Esophagus muscularis mucosa (tissue), 4 donors: Measurements from ENCODE around the gene WNT16. TPM values are rescaled to one million over a fixed set of nuclear protein-coding genes. Genes with fewer than 3 reads are reported as not detected.
"Not testable (repeated sequence)": the region's sequence is repeated elsewhere in the genome, so short reads cannot be mapped to it uniquely, and the experiment has no call there.

Experiments used
- DNase-seq: peaks from one replicate; pipeline ENCODE4 v3.0.0-alpha.2; 2017; ENCODE audit errors: extremely low spot score
- H3K27ac ChIP-seq, 4 donors: fragments of 200-600 bp; sonication (generic); replicated peaks in 1 of 4; 1 replicate in 3 of 4; 2 replicates in 1 of 4; pipeline ENCODE4 v1.5.1; 2016 to 2019; ENCODE audit warnings: mild to moderate bottlenecking in 1 of 4
- H3K27me3 ChIP-seq, 4 donors: fragments of 200-600 bp; sonication (generic); one replicate each; pipeline versions ENCODE4 v1.5.1 to v1.6.0; 2016 to 2019
- H3K36me3 ChIP-seq, 4 donors: fragments of 200-600 bp; sonication (generic); one replicate each; pipeline ENCODE4 v1.5.1; 2016 to 2019
- H3K4me1 ChIP-seq, 4 donors: fragments of 200-600 bp; sonication (generic); one replicate each; pipeline ENCODE4 v1.5.1; 2016 to 2019
- H3K4me3 ChIP-seq, 4 donors: fragments of 200-600 bp; sonication (generic); 1 replicate in 2 of 4; 2 replicates in 2 of 4; pipeline ENCODE4 v1.5.1; 2016 to 2019; ENCODE audit warnings: mild to moderate bottlenecking in 4 of 4, moderate library complexity in 1 of 4
- H3K9me3 ChIP-seq, 4 donors: fragments of 200-600 bp; sonication (generic); 1 replicate in 3 of 4; 2 replicates in 1 of 4; pipeline ENCODE4 v1.5.1; 2016 to 2019
- EP300 ChIP-seq: sonication (generic); formaldehyde crosslinking; IDR thresholded peaks from one replicate; pipeline ENCODE4 v1.6.1; 2017; ENCODE audit warnings: antibody characterized with exemption
- POLR2A ChIP-seq: fragments of 450-650 bp; IDR thresholded peaks from one replicate; pipeline ENCODE4 v1.6.1; 2017; ENCODE audit warnings: antibody characterized with exemption, moderate library complexity, mild to moderate bottlenecking, low read depth
- POLR2AphosphoS5 ChIP-seq, 2 donors: sonication (generic); formaldehyde crosslinking; IDR thresholded peaks; one replicate each; pipeline ENCODE4 v1.6.1; 2017; ENCODE audit warnings: antibody characterized with exemption in 2 of 2
- WGBS: methylation state at CpG from one replicate; pipeline ENCODE4 v1.1.5; 2018; 5-methylcytosine and 5-hydroxymethylcytosine counted together
- intact Hi-C: fragments of 100-400 bp; cut with DNase I; formaldehyde crosslinking; loops from one replicate; pipeline ENCODE4 v1.15.1; 2023
- total RNA-seq, 4 donors: library from RNA; depleted of rRNA; stranded (reverse); fragments of >200 nt; gene quantifications; one replicate each; pipeline versions ENCODE4 v1.1.0 to v1.2.1, GENCODE V29; 2016
- TF ChIP-seq, protein P1 (sequence below), 3 experiments: fragments of 200-600 bp in 2 of 3; fragments of 450-650 bp in 1 of 3; sonication (generic) in 2 of 3; IDR thresholded peaks; one replicate each; pipeline ENCODE4 v1.5.1; 2017 to 2019; ENCODE audit warnings: antibody characterized with exemption in 3 of 3, mild to moderate bottlenecking in 2 of 3, moderate library complexity in 1 of 3

The WNT16 gene
- total RNA-seq, 4 donors from 2014 or later = 0.23 to 0.91 (median 0.33) TPM; not detected in 1

DNA sequence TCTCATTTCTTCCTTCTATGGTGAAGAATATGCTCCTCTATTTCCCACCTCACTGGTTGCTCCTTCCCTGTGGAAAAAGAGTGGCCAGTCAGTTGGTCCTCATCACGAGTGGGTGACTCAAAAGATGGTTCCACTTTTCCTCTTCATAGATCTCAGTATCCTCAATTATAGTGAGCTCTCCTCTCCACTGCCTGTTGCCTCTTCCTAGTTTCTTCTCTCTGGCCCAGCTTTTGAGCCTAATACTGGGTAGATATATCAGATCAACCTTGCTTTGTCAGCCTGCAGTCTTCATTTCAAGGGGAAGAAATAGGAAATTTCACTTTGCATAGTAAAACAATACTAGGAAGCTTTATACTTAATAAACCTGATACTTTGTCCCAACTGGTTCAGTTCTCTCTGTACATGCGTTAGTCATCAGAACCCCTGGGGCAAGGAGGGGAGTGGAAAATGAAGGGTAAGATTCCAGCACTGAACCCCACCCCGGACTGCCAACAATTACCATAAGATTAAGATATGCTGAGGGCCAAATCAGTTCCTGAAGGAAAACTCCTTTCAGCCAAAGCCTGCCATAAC is 15.5 kb upstream of the WNT16 start:
- H3K27ac ChIP-seq = no peak overlapping the region
- TF ChIP-seq POLR2A = no peak
- TF ChIP-seq POLR2AphosphoS5 (IDR thresholded peaks at IDR 0.05) = no peak
- TF ChIP-seq EP300 = no peak
- TF ChIP-seq, protein P1, sequence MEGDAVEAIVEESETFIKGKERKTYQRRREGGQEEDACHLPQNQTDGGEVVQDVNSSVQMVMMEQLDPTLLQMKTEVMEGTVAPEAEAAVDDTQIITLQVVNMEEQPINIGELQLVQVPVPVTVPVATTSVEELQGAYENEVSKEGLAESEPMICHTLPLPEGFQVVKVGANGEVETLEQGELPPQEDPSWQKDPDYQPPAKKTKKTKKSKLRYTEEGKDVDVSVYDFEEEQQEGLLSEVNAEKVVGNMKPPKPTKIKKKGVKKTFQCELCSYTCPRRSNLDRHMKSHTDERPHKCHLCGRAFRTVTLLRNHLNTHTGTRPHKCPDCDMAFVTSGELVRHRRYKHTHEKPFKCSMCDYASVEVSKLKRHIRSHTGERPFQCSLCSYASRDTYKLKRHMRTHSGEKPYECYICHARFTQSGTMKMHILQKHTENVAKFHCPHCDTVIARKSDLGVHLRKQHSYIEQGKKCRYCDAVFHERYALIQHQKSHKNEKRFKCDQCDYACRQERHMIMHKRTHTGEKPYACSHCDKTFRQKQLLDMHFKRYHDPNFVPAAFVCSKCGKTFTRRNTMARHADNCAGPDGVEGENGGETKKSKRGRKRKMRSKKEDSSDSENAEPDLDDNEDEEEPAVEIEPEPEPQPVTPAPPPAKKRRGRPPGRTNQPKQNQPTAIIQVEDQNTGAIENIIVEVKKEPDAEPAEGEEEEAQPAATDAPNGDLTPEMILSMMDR (IDR thresholded peaks at IDR 0.05) = no peak
- DNase-seq = no peak
- 67% methylated on average over 3 of the region's 3 CpGs for WGBS
- H3K27me3 ChIP-seq = no peaks in the 10 kb centered on the region
- intact Hi-C loops = no loop called here
- H3K9me3 ChIP-seq = peaks cover 0 to 4% (median 1%) of the 10 kb centered on the region in 4 donors
- H3K4me1 ChIP-seq = no peaks in the 10 kb centered on the region
- no peaks in the 10 kb centered on the region for H3K36me3 ChIP-seq
- no peak overlapping the region for H3K4me3 ChIP-seq

DNA sequence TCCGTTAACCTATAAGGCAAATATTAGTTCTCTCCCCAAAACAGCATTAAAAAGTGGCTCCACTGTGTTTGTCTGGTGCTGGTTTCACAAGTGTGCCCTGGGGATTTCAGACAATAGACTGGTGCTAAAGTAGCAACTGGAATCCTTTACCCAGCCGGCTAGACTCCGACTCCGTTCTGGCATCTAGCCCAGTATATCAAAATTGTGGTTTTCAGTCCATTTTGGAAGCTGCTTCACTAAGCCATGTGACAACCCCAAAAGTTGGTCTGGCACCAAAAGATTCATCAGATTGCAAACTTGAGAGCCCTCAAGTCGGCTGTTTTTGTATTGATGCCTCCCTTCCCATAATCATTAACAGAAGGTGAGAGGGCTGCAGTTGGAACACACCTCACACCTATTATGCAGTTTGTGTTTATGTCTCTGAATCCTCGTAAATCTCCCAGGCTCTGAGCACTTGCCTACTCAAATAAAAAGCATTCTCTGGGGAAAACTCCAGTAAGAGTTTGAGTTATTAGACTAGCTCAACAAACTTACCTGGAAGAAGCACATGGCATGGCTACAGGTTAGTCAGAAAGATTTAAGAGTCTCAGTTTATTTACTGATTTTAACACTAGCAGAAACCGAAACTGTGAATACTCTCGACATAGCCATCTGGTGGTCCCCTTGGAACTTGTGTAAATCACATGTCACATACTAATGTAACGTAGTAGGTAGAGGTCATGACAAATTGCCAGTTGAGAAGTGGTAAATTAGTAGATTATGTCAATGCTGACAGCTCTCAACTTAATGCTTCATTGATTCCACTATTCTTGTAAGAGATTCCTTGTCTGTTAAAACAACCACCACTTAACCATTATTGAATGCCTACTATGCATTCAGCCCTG is 14.8 kb upstream of the WNT16 start:
- Histone ChIP-seq H3K27me3 (no peaks in the 10 kb centered on the region), H3K4me3 (no peak overlapping the region), H3K36me3 (no peaks in the 10 kb centered on the region), H3K27ac (no peak overlapping the region), H3K9me3 (peaks cover 0 to 4% (median 1%) of the 10 kb centered on the region in 4 donors), H3K4me1 (no peaks in the 10 kb centered on the region)
- WGBS = 68% methylated on average over 9 of the region's 9 CpGs
- TF ChIP-seq POLR2A (no peak), POLR2AphosphoS5 (IDR thresholded peaks at IDR 0.05) (no peak), EP300 (no peak)
- TF ChIP-seq, protein P1 (IDR thresholded peaks at IDR 0.05) = no peak
- DNase-seq = no peak
- intact Hi-C loops = no loop called here

DNA sequence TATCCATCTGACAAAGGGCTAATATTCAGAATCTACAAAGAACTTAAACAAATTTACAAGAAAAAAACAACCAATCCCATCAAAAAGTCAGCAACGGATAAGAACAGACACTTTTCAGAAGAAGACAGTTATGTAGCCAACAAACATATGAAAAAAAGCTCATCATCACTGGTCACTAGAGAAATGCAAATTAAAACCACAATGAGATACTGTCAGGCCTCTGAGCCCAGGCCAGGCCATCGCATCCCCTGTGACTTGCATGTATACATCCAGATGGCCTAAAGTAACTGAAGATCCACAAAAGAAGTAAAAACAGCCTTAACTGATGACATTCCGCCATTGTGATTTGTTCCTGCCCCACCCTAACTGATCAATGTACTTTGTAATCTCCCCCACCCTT is 13.6 kb upstream of the WNT16 start:
- intact Hi-C loops, H3K4me3 ChIP-seq, H3K27me3 ChIP-seq, H3K4me1 ChIP-seq, DNase-seq, H3K9me3 ChIP-seq, H3K36me3 ChIP-seq, H3K27ac ChIP-seq: not testable (repeated sequence)
- 96% methylated on average over 3 of the region's 3 CpGs for WGBS

DNA sequence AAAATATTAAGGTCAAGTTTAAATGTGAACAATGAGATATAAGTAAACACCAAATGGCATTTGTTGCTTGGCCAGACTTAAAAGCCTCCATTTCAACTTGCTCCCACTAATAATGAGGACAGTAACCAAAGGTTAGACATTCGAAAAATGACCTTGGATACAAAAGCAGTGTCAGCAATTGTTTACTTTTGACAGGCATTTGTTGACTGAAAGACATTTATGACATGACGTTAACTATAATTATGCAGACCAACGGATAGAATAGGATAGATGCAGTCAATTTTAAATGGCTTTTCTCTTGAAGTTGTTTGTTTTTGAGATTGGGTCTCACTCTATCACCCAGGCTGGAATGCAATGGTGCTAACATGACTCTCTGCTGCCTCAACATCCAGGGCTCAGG is 6.3 kb upstream of the WNT16 start:
- Histone ChIP-seq H3K36me3 (no peaks in the 10 kb centered on the region), H3K9me3 (no peaks in the 10 kb centered on the region), H3K4me1 (no peaks in the 10 kb centered on the region), H3K27me3 (peaks cover 0 to 12% (median 0%) of the 10 kb centered on the region in 4 donors), H3K4me3 (no peak overlapping the region), H3K27ac (no peak overlapping the region)
- no peak for DNase-seq
- TF ChIP-seq, protein P1 (IDR thresholded peaks at IDR 0.05) = no peak
- TF ChIP-seq POLR2A (no peak), EP300 (no peak), POLR2AphosphoS5 (IDR thresholded peaks at IDR 0.05) (no peak)
- 69% methylated on average over 3 of the region's 3 CpGs for WGBS
- intact Hi-C loops = no loop called here

DNA sequence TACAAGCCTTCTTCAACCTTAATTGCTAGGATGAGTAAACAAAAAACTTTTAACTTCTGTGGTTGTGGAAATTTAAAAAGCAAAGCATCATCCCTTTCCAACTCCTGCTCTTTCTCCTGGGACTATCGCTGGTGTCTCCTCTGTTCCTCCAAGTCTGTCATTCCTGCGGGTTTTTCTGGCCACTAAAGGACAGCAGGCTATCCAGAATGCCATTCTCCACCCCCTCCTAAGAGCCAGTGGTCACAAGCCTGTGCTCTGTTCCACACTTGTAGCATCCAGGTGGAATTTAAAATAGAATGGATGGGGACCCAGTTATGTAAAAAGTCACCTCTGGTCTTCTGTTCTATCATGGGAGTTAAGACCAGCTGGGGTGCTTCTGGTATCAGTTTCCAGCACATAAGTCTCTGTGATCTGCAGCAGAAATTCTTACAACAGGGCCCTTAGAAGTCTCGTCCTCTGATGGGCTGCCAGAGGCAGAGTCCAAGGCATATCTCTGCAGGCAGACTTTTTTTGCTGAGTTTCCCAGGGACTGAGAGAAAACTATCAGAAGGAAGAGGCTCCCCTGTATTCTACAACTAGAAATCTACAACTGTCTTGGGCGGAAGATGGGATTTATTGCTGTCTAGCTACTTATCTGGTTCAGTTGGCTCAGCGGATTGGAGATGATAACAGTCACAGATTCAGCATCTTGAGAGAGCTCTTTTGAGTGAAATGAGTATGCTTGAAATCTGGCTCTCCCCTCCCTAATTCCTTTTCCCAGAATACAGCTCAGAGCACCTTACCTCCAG is 5.1 kb upstream of the WNT16 start:
- Histone ChIP-seq H3K9me3 (no peaks in the 10 kb centered on the region), H3K27me3 (peaks cover 0 to 25% (median 4%) of the 10 kb centered on the region in 4 donors), H3K4me3 (no peak overlapping the region), H3K27ac (no peak overlapping the region), H3K4me1 (peaks cover under 1 to 3% (median 2%) of the 10 kb centered on the region in 4 donors), H3K36me3 (no peaks in the 10 kb centered on the region)
- intact Hi-C loops = no loop called here
- no peak for DNase-seq
- 62% methylated on average over 5 of the region's 5 CpGs for WGBS
- TF ChIP-seq POLR2A (no peak), EP300 (no peak), POLR2AphosphoS5 (IDR thresholded peaks at IDR 0.05) (no peak)
- TF ChIP-seq, protein P1 (IDR thresholded peaks at IDR 0.05) = no peak
